K562 (cell line): ENCODE data around the gene RNH1. TPM values are rescaled to one million over a fixed set of nuclear protein-coding genes. Genes with fewer than 3 reads are reported as not detected.

Experiments used
- ATF7 ChIP-seq: fragments of 450-650 bp; IDR thresholded peaks from 2 replicates; pipeline ENCODE4 v1.7.1; 2014; ENCODE audit warnings: mild to moderate bottlenecking, moderate library complexity
- CBFA2T3 ChIP-seq: fragments of 450-650 bp; IDR thresholded peaks from 2 replicates; pipeline ENCODE4 v1.6.1; 2017
- CTBP1 ChIP-seq: fragments of 450-650 bp; IDR thresholded peaks from 2 replicates; pipeline ENCODE4 v1.6.1; 2016; ENCODE audit warnings: borderline replicate concordance
- FUS ChIP-seq: fragments of 200-400 bp; formaldehyde crosslinking; optimal IDR thresholded peaks from 2 replicates; pipeline ENCODE3; 2017; ENCODE audit warnings: low read depth, low read length
- HMGN3 ChIP-seq: IDR thresholded peaks from 2 replicates; pipeline ENCODE4 v1.6.1; 2011; ENCODE audit warnings: borderline replicate concordance, low read depth, mild to moderate bottlenecking, mixed read lengths, low read length; ENCODE audit not compliant: insufficient read length; ENCODE audit errors: extremely low read depth
- MTA3 ChIP-seq: fragments of 450-650 bp; formaldehyde crosslinking; IDR thresholded peaks from 2 replicates; pipeline ENCODE4 v1.6.1; 2017; ENCODE audit warnings: mild to moderate bottlenecking, borderline replicate concordance
- NFIX ChIP-seq: fragments of 250-450 bp; sonication (Bioruptor Pico); IDR thresholded peaks from 2 replicates; pipeline ENCODE4 v1.4.0; 2020; ENCODE audit warnings: low read depth, mild to moderate bottlenecking, moderate library complexity
- NR2C2 ChIP-seq, 2 experiments: fragments of 200-800 bp in 1 of 2; sonication (Bioruptor generic) in 1 of 2; sonication (generic) in 1 of 2; formaldehyde crosslinking in 1 of 2; IDR thresholded peaks; 2 replicates each; pipeline versions ENCODE4 v1.6.1 to v1.8.0; 2016 to 2022; ENCODE audit warnings: mild to moderate bottlenecking in 1 of 2, missing compliant biosample characterization in 1 of 2, missing genetic modification characterization in 1 of 2, missing genetic modification reagents in 1 of 2
- SAP30 ChIP-seq: fragments of 200-600 bp; sonication (generic); IDR thresholded peaks from 2 replicates; pipeline ENCODE4 v1.6.1; 2012; ENCODE audit warnings: borderline replicate concordance, low read depth, mild to moderate bottlenecking, moderate library complexity, low read length, control low read depth, inconsistent platforms; ENCODE audit not compliant: insufficient read depth, poor library complexity, severe bottlenecking
- SRSF1 ChIP-seq: fragments of 200-400 bp; formaldehyde crosslinking; IDR thresholded peaks from 2 replicates; pipeline ENCODE4 v1.6.1; 2017; ENCODE audit warnings: mild to moderate bottlenecking, low read depth, low read length, moderate library complexity
- TEAD1 ChIP-seq, 2 experiments: fragments of 450-650 bp in 1 of 2; sonication (generic) in 1 of 2; formaldehyde crosslinking; IDR thresholded peaks; 2 replicates each; pipeline versions ENCODE4 v1.4.0 to v1.8.0; 2020 to 2022; ENCODE audit warnings: mild to moderate bottlenecking in 2 of 2, missing genetic modification reagents in 1 of 2
- ZBTB7A ChIP-seq: IDR thresholded peaks from 2 replicates; pipeline ENCODE4 v1.6.1; 2011; ENCODE audit warnings: low read depth, mild to moderate bottlenecking, low read length, moderate library complexity, borderline replicate concordance; ENCODE audit not compliant: control insufficient read depth
- ZNF780A ChIP-seq: fragments of 250-450 bp; sonication (Bioruptor Pico); IDR thresholded peaks from 2 replicates; pipeline ENCODE4 v1.5.0; 2021; ENCODE audit warnings: mild to moderate bottlenecking
- polyA plus RNA-seq, 8 experiments: library from polyadenylated mRNA; depleted of rRNA in 4 of 8; stranded (reverse) in 5 of 8; unstranded in 3 of 8; fragments of >200 nt; fragmentation: Nextera tagmentation in 2 of 8; fragmentation: Illumina TruSeq in 1 of 8; extraction: Ambion mirVana in 2 of 8; extraction: Trizol in 1 of 8; gene quantifications; 2 replicates each; pipeline versions ENCODE4 v1.2.1 to v1.2.3, GENCODE V29; 2011 to 2014; ENCODE audit warnings: inconsistent platforms in 1 of 8, missing spikeins in 1 of 8
- total RNA-seq, 7 experiments: library from RNA; depleted of rRNA in 6 of 7; stranded (reverse); fragments of >200 nt in 6 of 7; fragmentation: Illumina TruSeq in 2 of 7; extraction: Trizol in 2 of 7; gene quantifications; 2 replicates each; pipeline versions ENCODE4 v1.2.1 to v1.2.3, GENCODE V29; 2011 to 2021; ENCODE audit warnings: low replicate concordance in 1 of 7
- TF ChIP-seq, protein P1 (sequence below): sonication (generic); formaldehyde crosslinking; IDR thresholded peaks from 2 replicates; pipeline ENCODE4 v1.8.0; 2022; ENCODE audit warnings: mild to moderate bottlenecking, missing genetic modification reagents, borderline replicate concordance
- TF ChIP-seq, protein P2 (sequence below): fragments of 250-450 bp; sonication (Bioruptor Pico); IDR thresholded peaks from 2 replicates; pipeline ENCODE4 v1.5.0; 2021
- TF ChIP-seq, protein P3 (sequence below): sonication (generic); formaldehyde crosslinking; IDR thresholded peaks from 2 replicates; pipeline ENCODE4 v1.8.1; 2023; ENCODE audit warnings: missing genetic modification reagents, mild to moderate bottlenecking, borderline replicate concordance

The RNH1 gene
- total and polyA plus RNA-seq, 9 of the 15 experiments (the other 6 are each of a cell fraction or from before 2014, with no cell fraction given): 2.5 to 160 (median 44.3) TPM

DNA sequence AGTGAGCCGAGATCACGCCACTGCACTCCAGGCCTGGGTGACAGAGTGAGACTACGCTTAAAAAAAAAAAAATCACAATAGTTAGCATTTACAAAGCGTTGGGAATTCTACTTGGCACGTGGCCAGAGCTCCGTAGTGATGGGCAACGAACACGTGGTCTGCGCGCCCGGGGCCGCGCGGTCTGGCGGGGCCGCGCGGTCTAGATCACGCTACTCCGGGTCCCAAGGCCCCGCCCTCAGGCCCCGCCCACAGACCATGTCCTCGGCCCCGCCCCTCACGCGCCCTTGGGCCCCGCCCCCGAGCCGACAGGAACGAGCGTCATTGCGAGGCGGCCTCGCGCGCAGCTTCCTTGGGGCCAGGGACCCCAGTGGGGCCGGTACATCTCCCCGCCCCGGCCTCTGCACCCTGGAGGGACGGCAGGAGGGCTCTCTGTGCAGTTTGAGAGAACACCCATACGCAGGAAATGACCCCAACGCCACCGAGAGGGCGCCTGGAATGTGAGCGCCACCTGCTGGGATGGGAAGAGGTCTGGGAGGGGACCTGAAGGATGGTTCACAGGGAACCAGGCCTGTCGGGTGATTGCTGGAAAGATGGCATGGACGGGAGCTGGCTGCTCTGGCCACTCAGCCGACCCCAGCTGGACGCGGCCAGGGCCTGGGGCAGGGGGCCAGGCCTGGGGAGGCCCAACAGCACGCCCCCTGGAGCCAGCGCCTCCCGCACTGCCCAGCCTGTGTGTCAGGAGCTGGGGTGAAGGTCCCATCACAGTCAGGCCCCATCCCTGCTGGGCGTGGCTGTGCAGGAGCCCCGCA lies 58.9 kb downstream of the RNH1 start (continued):
- TF ChIP-seq NFIX (peak; percentile 78), ZBTB7A (peak; percentile 84; the same call in 1 of the 2 replicates), MTA3 (peak; percentile 74; the same call in 1 of the 2 replicates), ZNF780A (CRISPR knock-in tag) (no peak), HMGN3 (peak; percentile 77), NR2C2 (CRISPR knock-in tag; IDR thresholded peaks at IDR 0.05) (no peak), NR2C2 (tag; IDR thresholded peaks at IDR 0.05) (peak; percentile 89), CTBP1 (peak; percentile 98), SRSF1 (no peak), TEAD1 (CRISPR knock-in tag; IDR thresholded peaks at IDR 0.05) (peak; percentile 64 to 98), SAP30 (peak; percentile 53), ATF7 (peak; percentile 76), CBFA2T3 (no peak), FUS (no peak)
- TF ChIP-seq, protein P1, sequence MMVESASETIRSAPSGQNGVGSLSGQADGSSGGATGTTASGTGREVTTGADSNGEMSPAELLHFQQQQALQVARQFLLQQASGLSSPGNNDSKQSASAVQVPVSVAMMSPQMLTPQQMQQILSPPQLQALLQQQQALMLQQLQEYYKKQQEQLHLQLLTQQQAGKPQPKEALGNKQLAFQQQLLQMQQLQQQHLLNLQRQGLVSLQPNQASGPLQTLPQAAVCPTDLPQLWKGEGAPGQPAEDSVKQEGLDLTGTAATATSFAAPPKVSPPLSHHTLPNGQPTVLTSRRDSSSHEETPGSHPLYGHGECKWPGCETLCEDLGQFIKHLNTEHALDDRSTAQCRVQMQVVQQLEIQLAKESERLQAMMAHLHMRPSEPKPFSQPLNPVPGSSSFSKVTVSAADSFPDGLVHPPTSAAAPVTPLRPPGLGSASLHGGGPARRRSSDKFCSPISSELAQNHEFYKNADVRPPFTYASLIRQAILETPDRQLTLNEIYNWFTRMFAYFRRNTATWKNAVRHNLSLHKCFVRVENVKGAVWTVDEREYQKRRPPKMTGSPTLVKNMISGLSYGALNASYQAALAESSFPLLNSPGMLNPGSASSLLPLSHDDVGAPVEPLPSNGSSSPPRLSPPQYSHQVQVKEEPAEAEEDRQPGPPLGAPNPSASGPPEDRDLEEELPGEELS (CRISPR knock-in tag): peak; percentile 62; the same call in 1 of the 2 replicates
- TF ChIP-seq, protein P2, sequence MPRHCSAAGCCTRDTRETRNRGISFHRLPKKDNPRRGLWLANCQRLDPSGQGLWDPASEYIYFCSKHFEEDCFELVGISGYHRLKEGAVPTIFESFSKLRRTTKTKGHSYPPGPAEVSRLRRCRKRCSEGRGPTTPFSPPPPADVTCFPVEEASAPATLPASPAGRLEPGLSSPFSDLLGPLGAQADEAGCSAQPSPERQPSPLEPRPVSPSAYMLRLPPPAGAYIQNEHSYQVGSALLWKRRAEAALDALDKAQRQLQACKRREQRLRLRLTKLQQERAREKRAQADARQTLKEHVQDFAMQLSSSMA: peak; percentile 36; the same call in 1 of the 2 replicates
- TF ChIP-seq, protein P3, sequence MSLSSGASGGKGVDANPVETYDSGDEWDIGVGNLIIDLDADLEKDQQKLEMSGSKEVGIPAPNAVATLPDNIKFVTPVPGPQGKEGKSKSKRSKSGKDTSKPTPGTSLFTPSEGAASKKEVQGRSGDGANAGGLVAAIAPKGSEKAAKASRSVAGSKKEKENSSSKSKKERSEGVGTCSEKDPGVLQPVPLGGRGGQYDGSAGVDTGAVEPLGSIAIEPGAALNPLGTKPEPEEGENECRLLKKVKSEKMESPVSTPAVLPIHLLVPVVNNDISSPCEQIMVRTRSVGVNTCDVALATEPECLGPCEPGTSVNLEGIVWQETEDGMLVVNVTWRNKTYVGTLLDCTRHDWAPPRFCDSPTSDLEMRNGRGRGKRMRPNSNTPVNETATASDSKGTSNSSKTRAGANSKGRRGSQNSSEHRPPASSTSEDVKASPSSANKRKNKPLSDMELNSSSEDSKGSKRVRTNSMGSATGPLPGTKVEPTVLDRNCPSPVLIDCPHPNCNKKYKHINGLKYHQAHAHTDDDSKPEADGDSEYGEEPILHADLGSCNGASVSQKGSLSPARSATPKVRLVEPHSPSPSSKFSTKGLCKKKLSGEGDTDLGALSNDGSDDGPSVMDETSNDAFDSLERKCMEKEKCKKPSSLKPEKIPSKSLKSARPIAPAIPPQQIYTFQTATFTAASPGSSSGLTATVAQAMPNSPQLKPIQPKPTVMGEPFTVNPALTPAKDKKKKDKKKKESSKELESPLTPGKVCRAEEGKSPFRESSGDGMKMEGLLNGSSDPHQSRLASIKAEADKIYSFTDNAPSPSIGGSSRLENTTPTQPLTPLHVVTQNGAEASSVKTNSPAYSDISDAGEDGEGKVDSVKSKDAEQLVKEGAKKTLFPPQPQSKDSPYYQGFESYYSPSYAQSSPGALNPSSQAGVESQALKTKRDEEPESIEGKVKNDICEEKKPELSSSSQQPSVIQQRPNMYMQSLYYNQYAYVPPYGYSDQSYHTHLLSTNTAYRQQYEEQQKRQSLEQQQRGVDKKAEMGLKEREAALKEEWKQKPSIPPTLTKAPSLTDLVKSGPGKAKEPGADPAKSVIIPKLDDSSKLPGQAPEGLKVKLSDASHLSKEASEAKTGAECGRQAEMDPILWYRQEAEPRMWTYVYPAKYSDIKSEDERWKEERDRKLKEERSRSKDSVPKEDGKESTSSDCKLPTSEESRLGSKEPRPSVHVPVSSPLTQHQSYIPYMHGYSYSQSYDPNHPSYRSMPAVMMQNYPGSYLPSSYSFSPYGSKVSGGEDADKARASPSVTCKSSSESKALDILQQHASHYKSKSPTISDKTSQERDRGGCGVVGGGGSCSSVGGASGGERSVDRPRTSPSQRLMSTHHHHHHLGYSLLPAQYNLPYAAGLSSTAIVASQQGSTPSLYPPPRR (CRISPR knock-in tag): no peak; the same call in 1 of the 2 replicates
